NCI-H1092 (cell line): ENCODE measurements around the gene CCNK.
A peak's percentile ranks its signal among the peaks of the same experiment; 100 is the strongest.

ENCODE experiments used
- DNase-seq: peaks from one replicate; lab custom pipeline; 2025; lab: John Stamatoyannopoulos, UW

CCNK gene

DNA sequence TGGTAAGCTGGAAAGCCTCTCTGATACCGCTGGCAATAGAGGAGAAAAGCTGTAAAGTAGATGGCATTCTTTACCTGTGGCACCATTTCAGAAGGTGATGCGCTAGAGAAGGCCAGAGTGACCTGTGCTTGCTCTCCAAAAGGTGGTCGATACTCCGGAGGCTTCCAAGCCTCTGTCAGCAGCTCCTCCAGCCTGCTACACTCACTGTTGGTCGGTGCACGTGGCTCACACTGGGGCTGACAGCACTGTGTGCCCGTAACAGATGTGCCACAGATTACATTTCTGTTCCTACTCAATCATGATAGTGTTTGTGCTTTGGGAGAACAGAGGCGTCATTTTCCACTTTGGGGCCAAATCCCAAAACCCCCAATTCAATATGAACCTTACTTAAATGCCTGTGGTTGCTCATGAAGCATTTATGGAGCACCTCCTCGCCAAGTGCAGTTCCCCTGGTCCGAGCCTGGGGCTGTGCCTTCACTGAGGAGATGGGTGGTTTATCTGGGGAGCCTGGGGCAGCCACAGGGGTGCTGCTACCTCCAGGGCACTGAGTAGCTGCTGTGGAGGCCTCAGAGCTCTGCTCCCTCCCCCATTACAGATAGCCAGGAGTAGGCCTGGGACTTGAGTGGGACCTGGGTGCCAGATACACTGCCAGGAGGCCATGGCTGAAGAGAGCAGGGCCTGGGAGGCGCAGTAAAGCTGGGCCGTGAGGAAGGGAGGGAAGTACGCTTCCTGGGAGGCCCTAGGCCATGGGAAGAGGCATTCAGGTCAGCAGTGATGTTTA is 26.8 kb downstream of the CCNK start:
- no peak for DNase-seq

DNA sequence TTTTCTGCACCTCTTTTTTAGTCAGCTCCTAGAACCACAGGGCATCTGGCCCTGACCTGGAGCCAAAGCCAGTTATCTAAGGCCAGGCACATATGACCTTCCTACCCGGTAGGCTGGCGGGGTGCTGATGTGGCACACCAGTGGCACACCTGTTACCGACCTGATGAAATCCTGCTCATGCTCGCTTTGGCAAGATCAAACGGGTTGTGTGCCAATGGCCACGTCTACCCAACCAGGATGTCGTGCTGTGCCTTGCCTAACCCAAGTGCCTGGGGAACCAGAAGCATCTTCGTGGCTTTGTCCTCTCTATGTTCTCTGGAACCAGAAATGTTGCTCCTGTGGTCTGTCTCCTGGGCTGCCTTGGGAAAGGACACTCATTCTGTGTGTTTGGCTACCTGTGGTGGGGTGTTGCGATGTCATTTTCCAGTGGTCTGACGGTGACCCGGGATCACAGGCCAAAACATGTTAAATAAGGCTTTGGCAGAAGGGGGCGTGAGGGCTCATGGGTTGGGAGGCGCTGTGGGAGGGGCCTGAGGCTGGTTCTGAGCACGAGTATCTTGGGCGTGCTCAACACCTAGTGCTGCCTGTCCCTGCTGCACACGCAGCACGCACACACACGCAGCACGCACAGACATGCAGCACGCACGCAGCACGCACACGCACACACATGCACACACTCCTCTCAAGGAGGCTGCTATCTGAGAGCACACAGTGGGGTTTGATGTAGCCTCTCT is 27.9 kb downstream of the CCNK start:
- DNase-seq: no peak

- no peak for DNase-seq
These were observed 28.8 kb downstream of the CCNK start for GRCh38 chr14:99509871-99510555.

- no peak for DNase-seq
These were observed 29.4 kb downstream of the CCNK start for GRCh38 chr14:99510556-99511139.

GRCh38 chr14:99511421-99512109 is 30.4 kb downstream of the CCNK start:
- no peak for DNase-seq

GRCh38 chr14:99512110-99512449 is 30.9 kb downstream of the CCNK start:
- no peak for DNase-seq

DNA sequence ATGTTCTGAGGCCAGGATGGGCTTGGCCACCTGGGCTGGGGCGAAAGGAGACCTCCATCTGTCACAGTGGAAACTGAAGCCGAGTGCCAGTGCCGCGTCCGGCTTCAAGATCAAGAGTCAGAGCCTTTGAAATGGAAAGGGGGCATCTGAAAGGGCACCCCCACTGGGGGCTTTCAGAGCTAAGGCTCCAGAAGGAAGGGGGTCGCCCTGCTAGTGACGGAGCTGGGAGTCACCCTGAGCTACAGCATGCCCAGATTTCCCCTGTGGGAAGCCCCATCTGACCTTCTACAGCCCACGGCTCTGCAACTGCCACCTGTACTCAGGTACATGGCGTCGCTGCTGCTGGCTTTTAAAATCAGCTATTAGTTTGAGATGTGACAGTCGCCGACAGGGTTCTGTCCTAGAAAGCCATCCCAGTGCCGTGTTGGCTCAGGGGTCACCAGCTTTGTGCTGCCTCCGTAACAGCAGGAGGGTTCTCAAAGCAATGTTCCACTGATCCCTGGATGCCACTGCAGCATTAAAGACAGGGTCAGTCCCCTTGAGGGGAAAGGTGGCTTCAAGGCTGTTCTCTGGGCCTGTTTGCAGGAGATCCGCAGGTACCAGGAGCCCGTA is 31.5 kb downstream of the CCNK start:
- DNase-seq: no peak

GRCh38 chr14:99513183-99513694 is 32.0 kb downstream of the CCNK start:
- DNase-seq: no peak

- no peak for DNase-seq
These were observed 32.8 kb downstream of the CCNK start for GRCh38 chr14:99513946-99514551.

GRCh38 chr14:99514552-99515300 is 33.5 kb downstream of the CCNK start:
- no peak for DNase-seq

DNA sequence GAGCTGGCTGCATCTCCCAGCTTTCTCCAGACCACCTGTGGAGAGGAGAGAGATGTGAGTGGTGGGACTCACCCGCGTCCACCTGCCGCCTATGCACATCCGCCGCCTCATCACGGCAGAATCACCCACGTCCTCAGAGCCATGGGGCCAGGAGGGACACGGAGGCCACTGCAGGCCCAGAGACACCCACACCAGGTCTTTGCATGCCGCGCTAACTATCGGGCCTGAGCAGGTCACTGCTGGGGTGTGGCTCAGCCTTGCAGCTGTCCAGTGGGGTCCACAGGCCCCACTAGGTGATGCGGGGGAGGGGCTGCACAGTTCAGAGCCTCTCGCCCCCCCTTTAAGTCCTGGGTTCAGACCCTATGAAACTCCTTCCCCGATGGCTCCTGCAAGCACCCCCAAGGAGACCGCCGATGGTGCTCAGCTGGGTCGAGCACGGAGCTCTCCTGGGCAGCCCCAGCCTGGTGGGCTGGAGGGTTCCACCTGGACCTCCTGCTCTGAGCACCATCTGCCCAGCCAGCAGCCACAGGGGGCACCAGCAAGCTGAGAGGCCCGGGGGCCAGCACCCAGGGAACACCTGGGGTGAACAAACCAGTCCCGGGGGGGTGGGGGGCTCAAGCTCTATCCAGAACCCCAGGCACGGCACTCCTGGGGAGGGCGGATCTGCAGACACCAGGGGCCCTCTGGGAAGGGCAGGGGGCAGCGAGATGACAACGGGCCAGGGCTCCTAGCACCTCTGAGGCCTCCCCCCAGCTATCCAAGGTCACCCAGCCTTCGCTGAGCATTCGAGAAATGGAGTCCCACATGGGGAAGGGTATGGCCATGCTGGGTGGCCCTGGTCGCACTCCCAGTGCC is 34.3 kb downstream of the CCNK start:
- no peak for DNase-seq

GRCh38 chr14:99516156-99516870 is 35.1 kb downstream of the CCNK start:
- DNase-seq: no peak

DNA sequence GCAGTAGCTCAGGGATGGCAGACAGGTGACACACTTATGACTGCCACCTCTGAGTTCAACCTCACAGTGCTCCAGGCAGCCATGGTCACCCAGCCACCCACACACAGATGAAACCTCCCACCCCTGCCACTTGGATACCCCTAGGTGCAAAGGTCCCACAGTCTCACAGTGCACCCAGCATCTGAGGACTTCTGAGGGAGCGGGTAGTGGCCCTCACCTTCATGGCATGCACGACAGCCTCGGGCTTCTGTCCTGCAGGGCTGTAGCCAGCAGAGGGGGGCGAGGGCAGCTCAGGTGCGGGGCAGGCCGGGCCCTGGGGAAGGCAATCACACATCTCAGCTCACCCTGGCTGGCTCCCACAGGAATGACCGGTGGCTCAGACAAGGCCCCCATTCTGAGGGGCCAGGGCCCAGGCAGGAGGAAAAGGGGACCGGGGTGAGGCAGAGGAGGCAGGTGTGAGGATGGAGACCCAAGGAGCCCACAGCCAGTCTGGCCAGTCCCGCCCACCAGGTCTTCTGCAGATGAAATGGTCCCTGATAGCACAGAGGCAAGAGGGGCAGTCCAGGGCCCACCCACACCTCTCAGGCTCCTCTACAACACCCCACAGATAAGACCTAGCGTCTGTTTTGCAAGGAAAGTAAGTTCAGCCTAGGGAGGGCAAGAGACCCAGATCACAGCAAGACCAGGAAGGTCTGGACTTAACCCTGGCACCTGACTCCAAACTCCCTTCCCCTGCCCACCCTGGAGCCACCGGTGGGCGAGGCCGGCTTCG is 35.8 kb downstream of the CCNK start:
- no peak for DNase-seq

DNA sequence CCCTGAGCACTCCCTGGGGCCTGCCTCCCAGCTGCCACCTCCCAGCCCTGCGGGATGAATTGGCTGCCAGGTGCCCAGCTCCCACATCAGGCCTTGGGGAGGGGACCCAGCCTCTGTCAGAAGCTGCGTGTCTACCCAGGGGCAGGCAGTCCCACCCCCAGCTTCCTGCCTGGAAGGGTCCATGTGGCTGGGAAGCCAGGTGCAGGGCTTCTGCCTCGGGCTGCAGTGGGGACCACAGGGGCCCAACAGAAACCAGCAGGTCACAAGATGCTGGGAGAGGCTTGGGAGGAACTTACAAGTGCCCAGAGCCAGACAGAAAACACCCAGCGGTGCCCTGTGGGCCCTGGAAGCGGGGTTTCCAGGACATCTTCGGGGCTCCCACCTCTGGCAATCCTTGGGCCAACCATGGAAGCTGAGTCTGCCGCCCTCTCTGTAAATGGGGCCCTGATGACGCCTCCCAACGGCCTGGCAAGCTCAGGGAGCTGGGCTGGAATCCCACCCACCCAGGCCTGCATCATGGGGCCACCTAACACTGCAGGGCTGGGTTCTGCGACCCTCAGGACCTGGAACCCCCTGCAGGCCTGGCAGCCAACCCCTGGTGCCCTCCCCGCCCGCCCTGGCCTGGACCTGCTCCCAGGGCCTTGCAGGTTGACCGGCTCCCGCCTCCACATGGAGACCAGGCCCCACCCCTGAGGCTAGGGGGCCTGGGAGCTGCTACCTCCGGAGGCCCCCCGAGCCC is 36.6 kb downstream of the CCNK start:
- no peak for DNase-seq

DNA sequence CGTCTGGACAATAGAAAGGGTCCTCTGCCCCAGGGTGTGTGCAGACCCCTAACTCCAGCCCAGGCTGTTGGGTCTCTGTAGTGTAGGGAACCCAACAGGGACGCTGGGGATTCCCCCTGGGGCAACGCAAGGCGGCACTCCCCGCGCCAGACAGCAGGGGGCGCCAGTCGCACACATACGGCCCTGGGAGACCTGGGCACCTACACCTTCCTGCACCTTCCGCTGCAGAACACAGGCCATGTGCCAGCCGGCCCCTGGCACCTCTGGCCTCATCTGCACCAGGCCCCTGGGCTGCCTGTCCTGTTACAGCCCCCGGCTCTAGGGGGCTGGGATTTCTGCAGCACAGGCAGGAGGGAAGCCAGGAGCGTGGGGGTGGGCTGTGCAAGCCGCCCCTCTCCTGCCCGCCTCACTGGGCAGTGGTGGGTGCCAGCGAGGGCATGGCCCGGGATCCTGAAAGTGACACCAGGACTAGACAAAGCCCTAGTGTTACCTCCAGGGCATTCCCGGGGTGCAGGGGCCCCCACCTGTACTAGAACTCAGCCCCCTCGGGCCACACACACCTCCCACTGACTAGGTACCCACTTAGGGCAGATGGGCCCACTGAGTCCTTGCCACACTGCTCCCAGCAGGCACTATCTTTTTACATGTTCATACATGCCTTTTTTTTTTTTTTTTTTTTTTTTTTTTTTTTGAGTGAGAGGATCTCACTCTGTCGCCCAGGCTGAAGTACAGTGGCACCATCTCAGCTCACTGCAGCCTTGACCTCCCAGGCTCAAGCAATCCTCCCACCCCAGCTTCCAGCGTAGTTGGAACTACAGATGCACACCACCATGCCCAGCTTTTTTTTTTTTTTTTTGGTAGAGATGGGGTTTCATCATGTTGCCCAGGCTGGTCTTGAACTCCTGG is 37.5 kb downstream of the CCNK start:
- peak; percentile 51 for DNase-seq

- DNase-seq: no peak
These were observed 38.2 kb downstream of the CCNK start for GRCh38 chr14:99519347-99519881.
